HepG2 (cell line): ENCODE measurements around the gene ADAMTSL4. TPM values are rescaled to one million over a fixed set of nuclear protein-coding genes. Genes with fewer than 3 reads are reported as not detected.
A peak's percentile ranks its signal among the peaks of the same experiment; 100 is the strongest.

Source experiments
- FOXC1 ChIP-seq: sonication (generic); formaldehyde crosslinking; IDR thresholded peaks from 2 replicates; pipeline ENCODE4 v1.8.0; 2022; ENCODE audit warnings: mild to moderate bottlenecking, missing genetic modification reagents, borderline replicate concordance
- IKZF4 ChIP-seq: sonication (generic); formaldehyde crosslinking; IDR thresholded peaks from 2 replicates; pipeline ENCODE4 v1.5.1; 2020; ENCODE audit warnings: borderline replicate concordance, mild to moderate bottlenecking, low read depth, missing genetic modification reagents; ENCODE audit errors: not compliant biosample characterization
- MED13 ChIP-seq: sonication (generic); formaldehyde crosslinking; IDR thresholded peaks from 2 replicates; pipeline ENCODE4 v1.5.0; 2020; ENCODE audit warnings: missing genetic modification reagents
- NFAT5 ChIP-seq: sonication (generic); formaldehyde crosslinking; IDR thresholded peaks from 2 replicates; pipeline ENCODE4 v1.4.0; 2020; ENCODE audit warnings: missing genetic modification reagents
- PLRG1 ChIP-seq: fragments of 450-650 bp; conservative IDR thresholded peaks from 2 replicates; pipeline ENCODE4 v1.6.1; 2016
- REST ChIP-seq, 2 experiments: IDR thresholded peaks; 2 replicates each; pipeline ENCODE4 v1.6.1; 2011 to 2012; ENCODE audit warnings: low read length in 2 of 2, borderline replicate concordance in 1 of 2, low read depth in 1 of 2, mild to moderate bottlenecking in 1 of 2, moderate library complexity in 1 of 2
- SATB2 ChIP-seq: sonication (generic); formaldehyde crosslinking; IDR thresholded peaks from 2 replicates; pipeline ENCODE4 v1.5.0; 2020; ENCODE audit warnings: missing genetic modification reagents
- SOX13 ChIP-seq, 3 experiments: fragments of 450-650 bp in 1 of 3; sonication (generic) in 1 of 3; formaldehyde crosslinking in 1 of 3; IDR thresholded peaks in 2 of 3; conservative IDR thresholded peaks in 1 of 3; 2 replicates each; pipeline versions ENCODE4 v1.5.0 to v1.6.1; 2016 to 2020; ENCODE audit warnings: antibody characterized with exemption in 1 of 3, mild to moderate bottlenecking in 1 of 3, missing compliant biosample characterization in 1 of 3, missing genetic modification reagents in 1 of 3, moderate library complexity in 1 of 3
- STAT5B ChIP-seq: sonication (generic); formaldehyde crosslinking; IDR thresholded peaks from 2 replicates; pipeline ENCODE4 v1.4.0; 2020; ENCODE audit warnings: missing genetic modification reagents
- ZMYM4 ChIP-seq: sonication (generic); formaldehyde crosslinking; IDR thresholded peaks from 2 replicates; pipeline ENCODE4 v1.8.1; 2023; ENCODE audit warnings: mild to moderate bottlenecking, missing genetic modification reagents
- ZNF609 ChIP-seq: sonication (generic); formaldehyde crosslinking; IDR thresholded peaks from 2 replicates; pipeline ENCODE4 v1.4.0; 2020; ENCODE audit warnings: mild to moderate bottlenecking, missing genetic modification reagents, borderline replicate concordance
- ZNF749 ChIP-seq: sonication (generic); formaldehyde crosslinking; IDR thresholded peaks from 2 replicates; pipeline ENCODE4 v1.8.0; 2022; ENCODE audit warnings: mild to moderate bottlenecking, missing genetic modification reagents, moderate library complexity, borderline replicate concordance
- polyA plus RNA-seq, 8 experiments: library from polyadenylated mRNA; depleted of rRNA in 3 of 8; stranded (reverse) in 7 of 8; unstranded in 1 of 8; fragments of >200 nt; fragmentation: Illumina TruSeq in 4 of 8; extraction: Trizol in 4 of 8; gene quantifications; 2 replicates each; pipeline versions ENCODE4 v1.2.1 to v1.2.3, GENCODE V29; 2011 to 2016; ENCODE audit warnings: low read depth in 4 of 8, missing spikeins in 1 of 8, mixed read lengths in 1 of 8; ENCODE audit not compliant: insufficient read depth in 1 of 8
- total RNA-seq, 5 experiments: library from RNA; depleted of rRNA; stranded (reverse); fragments of >200 nt; fragmentation: Illumina TruSeq; extraction: Trizol; gene quantifications; 2 replicates each; pipeline ENCODE4 v1.2.3, GENCODE V29; 2016; ENCODE audit warnings: low read depth in 1 of 5

Gene ADAMTSL4
- total and polyA plus RNA-seq, 2 of the 13 experiments (the other 11 are each of a cell fraction or from before 2014, with no cell fraction given): 3.9 to 16.4 TPM

DNA sequence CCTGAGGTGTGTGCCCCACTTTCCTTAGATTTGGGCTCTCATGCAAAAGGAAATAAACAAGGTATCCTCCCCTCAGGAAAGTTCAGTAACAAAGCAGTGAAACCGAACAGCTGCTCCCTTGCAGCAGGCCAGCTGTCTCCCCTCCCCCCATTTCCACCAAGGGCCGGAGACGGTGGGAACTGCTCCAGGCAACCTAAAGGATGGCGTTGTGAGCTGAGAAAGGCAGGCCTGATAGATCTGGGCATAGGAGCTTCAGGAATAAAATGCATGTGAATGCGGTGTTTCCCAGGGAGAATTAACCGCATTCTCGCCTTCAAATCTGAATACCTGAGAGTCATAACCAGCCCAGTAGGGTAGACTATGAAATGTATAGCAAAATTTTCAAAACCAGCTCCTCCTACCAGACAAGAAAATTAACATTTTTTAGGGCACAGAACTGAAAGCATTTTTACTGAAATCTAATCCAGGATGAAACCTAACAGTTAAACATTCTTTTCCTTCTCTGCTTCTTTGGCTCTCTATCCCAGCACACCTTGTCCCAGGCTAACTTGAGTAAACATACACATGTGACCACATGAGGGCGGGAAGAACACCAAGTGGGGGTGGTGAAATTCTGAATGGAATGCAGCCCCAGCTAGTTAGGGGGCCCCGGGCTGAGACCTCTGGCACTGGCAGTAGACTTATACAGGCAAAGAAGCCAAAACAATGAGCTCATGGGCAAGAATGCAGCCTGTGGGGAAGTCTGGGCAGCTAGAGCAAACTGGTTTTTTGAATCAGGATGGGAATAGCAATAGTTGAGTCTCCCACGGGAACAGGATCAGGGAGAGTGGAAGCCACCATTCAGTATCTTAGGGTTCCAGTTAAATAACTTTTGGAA, 18.7 kb downstream of the ADAMTSL4 start (continued):
- TF ChIP-seq REST (IDR thresholded peaks at IDR 0.05; ENCODE audit: borderline replicate concordance in 1 of 2, low read depth in 1 of 2, low read length in 2 of 2) (no peak), ZNF749 (CRISPR knock-in tag) (no peak), ZNF609 (CRISPR knock-in tag) (no peak), SATB2 (CRISPR knock-in tag) (no peak), IKZF4 (CRISPR knock-in tag) (no peak), NFAT5 (CRISPR knock-in tag) (no peak), MED13 (CRISPR knock-in tag) (no peak), FOXC1 (CRISPR knock-in tag) (no peak), STAT5B (CRISPR knock-in tag) (no peak), PLRG1 (no peak), SOX13 (IDR thresholded peaks at IDR 0.05) (no peak), SOX13 (CRISPR knock-in tag; conservative IDR thresholded peaks at IDR 0.05 in 1 of 2, IDR thresholded peaks at IDR 0.05 in 1 of 2) (peak in 1 of 2 experiments; percentile 85; a peak in 2 of 4 replicates), ZMYM4 (CRISPR knock-in tag) (peak; percentile 68)
